ENCODE measurements around the gene TXNL4A.
"Not testable (repeated sequence)": the region's sequence is repeated elsewhere in the genome, so short reads cannot be mapped to it uniquely, and the experiment has no call there.

Gene TXNL4A

DNA sequence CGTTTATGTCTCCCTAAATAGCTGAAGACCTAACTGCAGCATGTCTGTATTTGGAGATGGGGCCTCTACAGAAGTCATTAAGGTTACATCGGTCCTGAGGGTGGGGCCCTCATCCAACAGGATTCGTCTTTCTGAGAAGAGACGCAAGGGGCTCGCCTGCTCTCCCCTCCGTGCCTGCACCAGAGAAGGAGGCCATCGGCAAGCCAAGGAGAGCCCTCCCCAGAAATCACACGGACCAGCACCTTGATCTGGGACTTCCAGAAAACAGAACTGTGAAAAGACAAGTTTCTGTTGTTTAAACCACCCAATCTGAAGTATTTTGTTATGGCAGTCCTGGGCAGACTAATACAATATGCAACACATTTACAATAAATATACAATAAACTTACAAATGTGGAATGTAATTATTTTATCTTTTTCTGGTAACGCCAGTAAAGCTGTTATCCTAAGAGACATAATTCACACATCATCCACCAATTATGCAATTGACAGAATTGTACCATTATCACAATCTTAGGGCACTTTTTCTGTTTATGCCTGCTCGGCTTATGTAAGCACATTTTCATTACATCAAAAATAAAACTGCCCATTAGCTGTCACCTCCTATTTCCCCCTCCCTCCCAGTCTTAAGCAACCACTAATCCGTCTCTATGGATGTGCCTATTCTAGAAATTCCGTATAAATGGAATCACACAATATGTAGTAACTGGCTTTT lies 17.8 kb downstream of the TXNL4A start:
- DNase-seq: no peak
- intact Hi-C loops (cut with DNase I): no loop called here

DNA sequence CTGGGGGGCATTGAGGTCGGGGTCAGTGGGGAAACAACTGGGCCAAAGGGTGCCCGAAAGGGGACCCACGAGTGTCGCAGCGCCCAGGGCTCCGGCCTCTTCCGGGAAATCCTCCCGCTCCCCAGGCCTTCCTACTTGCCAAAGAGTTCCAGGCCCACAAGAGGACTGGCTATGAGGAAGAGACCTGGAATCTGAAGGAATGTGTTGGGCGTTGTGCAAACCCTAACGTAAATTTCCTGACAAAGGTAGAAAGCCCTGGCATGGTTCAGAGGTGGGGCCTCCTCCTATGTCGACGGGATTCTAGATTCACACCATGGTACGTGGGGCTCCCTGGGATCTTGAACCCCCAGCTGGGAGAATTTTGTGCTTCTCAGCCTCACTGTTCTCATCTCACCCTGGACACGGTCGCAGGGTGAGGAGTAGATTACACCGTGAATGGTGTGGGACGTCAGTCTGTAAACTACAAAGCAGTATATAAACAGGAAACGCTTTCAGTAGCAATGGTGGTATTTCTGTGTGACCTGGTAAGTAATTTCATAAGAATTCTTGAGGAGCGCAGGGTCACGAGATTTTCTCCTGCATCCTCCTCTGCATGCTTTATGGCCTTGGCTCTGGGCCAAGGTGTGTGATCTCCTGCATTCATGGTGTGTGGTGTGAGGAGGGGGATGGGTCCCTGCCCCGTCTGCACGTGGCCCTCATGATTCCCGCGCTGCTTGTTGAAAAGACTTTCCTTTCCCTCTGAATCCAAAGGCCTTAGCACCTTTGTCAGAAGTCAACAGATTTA lies 23.1 kb downstream of the TXNL4A start:
- intact Hi-C loops (cut with DNase I): no loop called here
- peak in 2 of 10 donors; percentile 76 to 84 for DNase-seq

DNA sequence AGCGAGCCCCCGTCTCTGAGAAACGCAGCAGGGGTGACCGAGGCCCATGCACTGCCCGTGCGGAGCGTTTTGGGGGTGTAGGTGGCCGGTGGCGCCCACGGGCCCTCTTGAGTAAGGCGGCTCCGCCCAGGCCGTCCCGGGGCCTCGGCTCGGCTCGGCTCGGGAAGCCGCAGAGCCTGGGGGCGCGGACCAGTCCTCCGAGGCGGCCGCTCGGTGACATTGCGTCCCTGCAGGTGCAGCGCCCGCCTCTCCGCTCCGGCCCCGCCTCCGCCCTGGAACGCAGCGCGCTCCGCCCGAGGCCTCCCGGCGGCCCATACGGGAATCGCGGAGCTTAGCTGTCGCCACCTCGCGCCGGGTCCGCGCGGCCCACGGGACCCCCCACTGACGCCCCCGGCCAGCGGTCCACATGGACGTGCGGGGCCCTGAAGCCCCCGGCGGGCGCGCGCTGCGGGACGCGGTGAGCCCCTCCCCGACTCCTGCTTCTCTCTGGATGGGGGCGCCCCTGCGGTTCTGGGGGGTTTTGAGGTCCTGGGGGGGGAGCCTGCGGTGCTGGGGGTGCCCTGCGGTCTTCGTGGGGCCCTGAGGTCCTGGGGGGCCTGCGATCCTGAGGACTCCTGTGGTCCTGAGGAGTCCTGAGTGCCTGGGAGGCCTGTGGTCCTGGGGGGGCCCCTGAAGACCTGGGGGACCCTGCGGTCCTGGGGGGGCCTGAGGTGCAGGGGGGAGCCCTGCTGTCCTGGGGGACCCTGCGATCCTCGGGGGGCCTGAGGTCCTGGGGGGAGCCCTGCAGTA lies 23.8 kb downstream of the TXNL4A start, which contains the start of gene HSBP1L1:
Gene HSBP1L1 (plus strand): TSS at position 314 of the 789 bp plus-strand sequence. CDS start 93 bp downstream, at position 407.
- DNase-seq: peak in 5 of 10 donors; percentile 49 to 93 (median 89)

DNA sequence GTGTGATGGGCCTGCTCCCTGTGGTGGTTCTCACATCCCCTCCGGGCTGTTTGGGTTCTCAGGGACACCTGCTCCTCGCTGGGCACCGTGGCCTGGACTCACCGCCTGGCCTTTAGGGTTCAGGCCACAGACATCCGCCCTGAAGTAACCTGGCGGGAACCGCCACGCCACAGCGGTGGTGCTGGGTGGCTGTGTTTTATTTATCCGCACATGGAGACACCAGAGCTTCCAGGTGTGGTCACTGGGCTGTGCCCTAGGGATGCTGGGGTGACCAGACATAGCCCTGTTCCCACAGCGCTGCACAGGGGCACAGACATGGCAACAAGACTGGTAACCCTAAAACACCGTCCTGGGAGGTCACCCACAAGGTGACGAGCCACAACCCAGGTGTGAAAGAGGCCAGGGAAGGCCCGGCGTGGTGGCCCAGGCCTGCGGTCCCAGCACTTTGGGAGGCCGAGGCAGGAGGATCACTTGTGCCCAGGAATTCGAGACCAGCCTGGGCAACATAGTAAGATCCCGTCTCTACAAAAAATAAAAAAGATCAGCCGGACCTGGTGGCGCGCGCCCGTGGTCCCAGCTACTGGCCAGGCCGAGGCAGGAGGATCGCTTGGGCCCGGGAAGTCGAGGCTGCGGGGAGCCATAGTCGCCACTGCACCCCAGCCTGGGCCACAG lies 24.6 kb downstream of the TXNL4A start:
- DNase-seq: peak in 2 of 10 donors; percentile 77 to 84
- intact Hi-C loops (cut with DNase I): no loop called here

More for the DNA sequence above, 23.8 kb downstream of the TXNL4A start, which contains the start of gene HSBP1L1:
- intact Hi-C loops (cut with DNase I): no loop called here

DNA sequence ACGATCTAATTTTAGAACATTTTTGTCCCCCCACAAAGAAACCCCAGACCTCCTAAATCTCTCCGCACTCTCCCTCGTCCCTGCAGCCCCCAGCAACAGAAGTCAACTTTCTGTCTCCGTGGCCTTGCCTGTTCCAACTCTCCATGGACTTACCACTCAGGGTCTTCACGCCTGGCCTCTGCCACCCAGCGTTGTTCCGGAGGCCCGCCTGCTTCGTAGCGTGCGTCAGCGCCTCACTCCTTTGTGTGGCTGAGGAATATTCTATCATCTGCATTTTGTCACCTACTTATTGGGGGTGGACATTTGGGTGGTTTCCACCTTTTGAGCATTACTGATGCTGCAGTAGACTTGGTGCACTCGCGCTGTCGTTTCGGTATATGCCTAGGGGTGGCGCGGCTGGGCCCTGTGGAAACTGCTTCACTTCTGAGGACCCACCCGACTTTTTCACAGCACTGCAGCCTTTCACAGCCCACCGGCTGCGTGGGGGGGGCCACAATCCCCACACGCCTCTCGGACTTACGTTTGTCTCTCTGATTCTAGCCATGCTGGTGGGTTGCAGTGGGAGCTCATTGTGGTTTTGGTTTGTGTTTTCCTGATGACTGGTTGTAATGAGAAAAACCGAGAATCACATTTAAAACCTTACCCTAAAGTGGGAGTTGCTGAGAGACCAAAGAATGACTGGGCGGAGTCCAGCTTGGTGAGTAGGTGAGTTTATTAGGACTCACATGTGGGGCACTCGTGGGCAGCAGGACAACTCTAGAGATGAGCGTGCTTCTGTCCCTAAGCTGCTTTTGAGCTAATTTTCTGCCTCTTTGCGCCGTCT lies 25.3 kb downstream of the TXNL4A start:
- intact Hi-C loops (cut with DNase I): no loop called here
- DNase-seq: peak in 5 of 10 donors; percentile 51 to 93 (median 82)

DNA sequence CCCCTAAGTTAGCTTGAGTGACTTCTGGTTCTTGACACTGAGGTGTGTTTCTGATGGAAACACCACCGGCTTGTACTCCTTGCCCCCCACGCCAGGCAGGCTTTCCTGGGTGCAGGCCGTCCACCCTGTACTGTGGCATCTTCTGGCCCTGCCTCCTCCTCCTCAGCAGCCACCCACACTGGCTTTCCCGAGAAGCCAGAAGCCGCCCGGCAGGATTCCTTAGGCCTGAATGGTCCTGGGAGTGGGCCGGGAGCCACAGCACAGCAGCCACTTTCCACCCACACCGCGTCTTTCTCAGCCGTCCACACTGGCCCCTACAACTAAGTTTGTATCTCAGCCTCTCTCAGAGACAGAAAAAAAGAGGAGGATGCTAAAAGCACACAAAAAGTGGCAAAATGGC lies 26.1 kb downstream of the TXNL4A start:
- DNase-seq: peak in 2 of 10 donors; percentile 86 to 91

DNA sequence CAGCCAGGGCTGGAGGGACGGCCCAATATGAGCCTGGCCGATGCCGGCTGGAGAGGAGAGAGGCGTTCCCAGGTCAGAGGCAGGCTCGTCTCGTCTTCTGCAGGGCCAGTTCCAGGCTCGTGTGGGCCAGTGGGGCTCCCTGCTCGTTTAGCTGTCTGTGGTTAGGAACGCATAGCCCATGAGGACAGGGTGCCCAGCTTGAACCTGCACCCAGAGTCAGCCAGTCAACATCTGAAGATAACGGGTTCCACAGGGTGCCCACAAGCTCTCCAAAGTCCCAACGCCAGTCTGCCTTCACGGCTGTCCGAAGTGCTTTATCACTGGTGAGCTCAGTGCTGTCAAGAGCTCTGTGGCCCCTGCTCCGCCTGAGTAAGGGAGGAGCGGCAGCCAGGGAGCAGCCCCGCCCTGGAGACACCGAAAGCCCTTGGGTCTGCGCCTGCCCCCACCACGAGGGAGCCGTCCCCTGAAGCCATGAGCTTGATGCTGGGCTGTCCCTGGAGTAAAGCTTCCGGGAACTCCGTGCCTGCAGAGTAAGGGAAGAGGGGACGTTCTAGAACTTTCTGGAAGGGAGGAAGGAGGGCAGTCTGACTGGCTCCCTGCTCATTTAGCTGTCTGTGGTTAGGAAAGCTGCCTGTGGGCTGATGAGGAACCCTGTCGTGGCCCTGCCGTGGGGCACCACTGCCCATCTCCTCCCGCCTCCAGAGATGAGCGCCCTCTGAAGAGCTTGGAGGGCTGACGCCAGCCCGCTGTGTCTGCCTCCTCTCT lies 26.7 kb downstream of the TXNL4A start:
- intact Hi-C loops (cut with DNase I): no loop called here
- DNase-seq: peak in 1 of 10 donors; percentile 78

More for the DNA sequence above, 26.1 kb downstream of the TXNL4A start:
- intact Hi-C loops (cut with DNase I): no loop called here

DNA sequence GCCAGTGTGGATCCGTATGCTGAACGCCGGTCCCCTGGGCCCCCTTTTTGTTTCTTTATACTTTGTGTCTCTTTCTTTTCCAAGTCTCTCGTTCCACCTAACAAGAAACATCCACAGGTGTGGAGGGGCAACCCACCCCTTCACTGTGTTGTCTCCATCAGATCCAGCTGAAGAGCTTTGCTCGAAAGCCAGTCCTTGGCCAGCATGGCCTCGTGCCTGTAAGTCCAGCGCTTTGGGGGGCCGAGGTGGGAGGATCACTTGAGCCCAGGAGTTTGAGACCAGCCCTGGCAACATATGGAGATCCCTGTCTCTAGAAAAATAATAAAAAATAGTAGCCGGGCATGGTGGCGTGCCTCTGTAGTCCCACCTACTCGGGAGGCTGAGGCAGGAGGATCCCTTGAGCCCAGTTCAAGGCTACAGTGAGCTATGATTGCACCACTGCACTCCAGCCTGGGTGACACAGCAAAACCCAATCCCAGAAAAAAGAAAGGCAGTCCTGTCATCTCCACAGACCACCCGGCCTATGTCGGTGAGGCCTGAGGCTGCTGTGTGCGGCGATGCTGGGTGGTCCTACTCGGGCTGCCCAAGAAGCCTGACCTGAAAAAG lies 27.3 kb downstream of the TXNL4A start:
- intact Hi-C loops (cut with DNase I): no loop called here
- DNase-seq: peak in 1 of 10 donors; percentile 73

DNA sequence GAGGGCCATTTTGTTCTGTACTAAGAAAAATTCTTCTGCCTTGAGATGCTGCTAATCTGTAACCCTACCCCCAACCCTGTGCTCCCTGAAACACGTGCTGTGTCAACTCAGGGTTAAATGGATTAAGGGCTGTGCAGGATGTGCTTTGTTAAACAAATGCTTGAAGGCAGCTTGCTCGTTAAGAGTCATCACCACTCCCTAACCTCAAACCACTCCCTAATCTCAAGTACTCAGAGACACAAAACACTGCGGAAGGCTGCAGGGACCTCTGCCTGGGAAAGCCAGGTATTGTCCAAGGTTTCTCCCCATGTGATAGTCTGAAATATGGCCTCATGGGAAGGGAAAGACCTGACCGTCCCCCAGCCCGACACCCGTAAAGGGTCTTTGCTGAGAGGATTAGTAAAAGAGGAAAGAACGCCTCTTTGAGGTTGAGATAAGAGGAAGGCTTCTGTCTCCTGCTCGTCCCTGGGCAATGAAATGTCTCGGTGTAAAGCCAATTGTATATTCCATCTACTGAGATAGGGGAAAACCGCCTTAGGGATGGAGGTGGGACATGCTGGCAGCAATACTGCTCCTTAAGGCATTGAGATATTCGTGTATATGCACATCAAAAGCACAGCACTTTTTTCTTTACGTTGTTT lies 28.1 kb downstream of the TXNL4A start:
- DNase-seq; intact Hi-C loops (cut with DNase I): not testable (repeated sequence)

DNA sequence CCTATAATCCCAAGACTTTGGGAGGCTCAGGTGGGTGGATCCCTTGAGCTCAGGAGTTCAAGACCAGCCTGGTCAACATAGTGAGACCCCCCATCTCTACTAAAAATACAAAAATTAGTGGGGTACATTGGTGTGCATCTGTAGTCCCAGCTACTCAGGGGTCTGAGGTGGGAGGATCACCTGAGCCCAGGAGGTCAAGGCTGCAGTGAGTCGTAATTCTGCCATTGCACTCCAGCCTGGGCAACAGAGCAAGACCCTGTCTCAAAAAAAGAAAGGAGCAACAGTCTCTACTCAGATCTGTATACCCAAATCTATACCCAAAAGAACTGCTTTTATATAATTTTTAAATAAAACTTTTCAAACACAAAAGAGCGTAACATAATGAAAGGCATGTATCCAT lies 29.4 kb downstream of the TXNL4A start:
- intact Hi-C loops (cut with DNase I): no loop called here
- DNase-seq: peak in 1 of 10 donors; percentile 24

DNA sequence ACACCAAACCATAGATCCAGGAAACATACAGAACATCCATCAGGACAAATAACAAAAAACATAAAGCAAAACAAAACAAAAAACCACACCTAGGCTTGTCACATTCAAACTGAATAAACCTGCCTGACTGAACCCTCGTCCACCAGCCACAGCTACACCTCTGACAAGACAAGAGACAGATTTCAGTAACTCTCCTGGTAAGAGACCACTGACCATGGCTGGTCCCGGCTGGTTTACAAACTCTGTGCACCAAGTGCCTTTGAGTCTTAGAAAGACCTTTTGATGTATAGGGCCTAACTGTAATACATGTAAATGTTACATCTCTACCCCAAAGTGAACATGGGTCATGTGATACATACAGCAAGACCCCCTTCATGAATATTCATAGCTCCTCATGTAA lies 32.1 kb downstream of the TXNL4A start:
- intact Hi-C loops (cut with DNase I): no loop called here
- DNase-seq: peak in 2 of 10 donors; percentile 36 to 58

DNA sequence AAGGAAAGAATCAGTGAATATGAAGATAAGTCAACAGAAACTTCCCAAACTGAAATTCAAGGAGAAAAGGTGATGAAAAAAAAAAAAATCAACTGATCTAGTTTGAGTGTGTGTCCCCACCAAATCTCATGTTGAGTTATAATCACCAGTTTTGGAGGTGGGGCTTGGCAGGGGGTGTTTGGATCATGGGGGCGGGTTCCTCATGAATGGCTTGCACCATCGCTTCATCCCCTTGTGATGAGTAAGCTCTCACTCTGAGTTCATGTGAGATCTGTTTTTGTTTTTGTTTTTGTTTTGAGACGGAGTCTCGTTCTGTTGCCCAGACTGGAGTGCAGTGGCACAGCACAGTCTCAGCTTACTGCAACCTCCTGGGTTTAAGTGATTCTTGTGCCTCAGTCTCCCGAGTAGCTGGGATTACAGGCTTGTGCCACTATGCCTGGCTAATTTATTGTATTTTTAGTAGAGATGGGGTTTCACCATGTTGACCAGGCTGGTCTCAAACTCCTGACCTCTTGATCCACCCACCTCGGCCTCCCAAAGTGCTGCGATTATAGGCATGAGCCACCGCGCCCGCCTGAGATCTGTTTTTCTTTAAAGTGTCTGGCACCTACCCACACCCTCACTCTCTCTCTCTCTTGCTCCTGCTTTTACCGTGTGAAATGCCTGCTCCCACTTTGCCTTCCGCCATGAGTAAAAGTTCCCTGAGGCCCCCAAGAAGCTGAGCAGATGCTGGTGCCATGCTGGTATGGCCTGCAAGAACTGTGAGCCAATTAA lies 32.9 kb downstream of the TXNL4A start:
- intact Hi-C loops (cut with DNase I): no loop called here
- DNase-seq: peak in 2 of 10 donors; percentile 11 to 35

DNA sequence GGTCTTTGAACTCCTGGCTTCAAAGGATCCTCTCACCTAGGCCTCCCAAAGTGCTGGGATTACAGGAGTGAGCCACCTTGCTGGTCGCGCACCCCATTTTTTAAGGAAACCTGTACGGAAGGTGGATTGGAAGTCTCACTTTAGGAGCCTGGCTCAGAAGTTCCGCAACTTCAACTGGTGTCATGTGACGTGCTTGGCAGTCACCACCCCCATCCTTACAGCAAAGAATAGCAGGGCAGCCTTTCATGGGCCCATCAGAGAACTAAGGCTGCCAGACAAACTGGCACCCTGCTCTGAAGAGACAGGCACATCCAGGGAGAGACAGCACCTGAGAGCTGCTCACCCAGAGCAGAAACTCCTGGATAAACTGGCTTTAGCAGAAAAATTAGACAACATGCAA lies 33.6 kb downstream of the TXNL4A start:
- intact Hi-C loops (cut with DNase I): loop anchor here (5.0 kb wide), 1 partner anchor 33 kb away; the partner anchor contains the start of gene TXNL4A
- peak in 2 of 10 donors; percentile 75 to 77 for DNase-seq

DNA sequence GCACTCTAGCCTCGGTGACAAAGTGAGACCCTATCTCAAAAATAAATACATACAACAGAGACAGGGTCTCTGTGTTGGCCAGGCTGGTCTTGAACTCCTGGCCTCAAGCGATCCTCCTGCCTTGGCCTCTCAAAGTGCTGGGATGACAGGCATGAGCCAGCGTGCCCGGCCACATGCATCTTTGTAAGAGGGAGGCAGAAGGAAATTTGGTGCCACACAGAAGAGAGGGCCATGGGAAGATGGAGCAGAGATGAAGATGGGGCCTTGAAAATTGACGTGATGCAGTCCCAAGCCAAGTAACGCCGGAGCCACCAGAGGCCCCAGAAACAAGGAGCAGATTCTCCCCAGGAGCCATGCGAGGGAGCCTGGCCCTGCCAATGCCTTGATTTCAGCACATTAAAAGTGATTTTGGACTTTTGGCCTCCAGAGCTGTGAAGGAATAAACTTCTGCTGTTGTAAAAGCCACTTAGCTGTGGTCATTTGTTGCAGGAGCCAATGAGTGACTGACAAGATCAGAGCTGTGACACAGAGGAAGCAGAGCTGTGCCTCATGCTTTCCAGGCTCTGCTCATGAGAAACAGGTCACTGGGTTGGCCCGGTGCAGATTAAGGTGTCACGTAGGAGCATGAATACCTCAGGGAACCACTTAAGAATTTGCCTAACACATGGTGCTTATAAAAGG lies 34.3 kb downstream of the TXNL4A start:
- intact Hi-C loops (cut with DNase I): loop anchor here (5.0 kb wide), 1 partner anchor 33 kb away; the partner anchor contains the start of gene TXNL4A
- DNase-seq: peak in 2 of 10 donors; percentile 26 to 70

DNA sequence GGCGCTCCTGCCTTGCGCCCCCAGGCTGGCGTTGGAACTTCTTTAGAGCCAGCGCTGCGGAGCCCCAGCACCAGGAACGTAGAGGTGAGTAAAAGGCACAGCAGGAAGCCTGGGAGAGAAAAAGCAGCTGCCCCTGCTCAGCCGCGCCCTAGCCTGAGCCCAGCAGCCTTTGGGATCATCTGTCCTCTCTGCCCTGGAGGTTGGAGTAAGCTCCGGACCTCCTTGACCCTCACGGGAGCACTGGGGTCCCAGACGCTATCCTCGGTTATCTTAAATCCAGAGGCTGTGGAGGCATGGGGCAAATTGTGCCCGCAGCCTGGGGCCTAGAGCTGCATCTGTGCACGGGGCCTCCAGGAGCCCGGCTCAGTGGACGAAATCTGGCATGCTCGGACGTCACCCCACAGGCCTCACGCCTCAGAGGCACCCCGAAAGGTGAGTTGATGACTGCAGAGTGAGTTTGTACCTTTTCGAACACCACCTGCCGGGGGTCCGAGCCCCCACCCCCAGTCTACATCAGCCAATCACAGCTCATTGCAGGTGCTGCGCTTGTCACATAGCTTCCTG lies 35.3 kb downstream of the TXNL4A start:
- DNase-seq: peak in 2 of 10 donors; percentile 76 to 82

More for the DNA sequence above, 35.3 kb downstream of the TXNL4A start:
- intact Hi-C loops (cut with DNase I): loop anchor here (5.0 kb wide), 1 partner anchor 34 kb away; the partner anchor contains the start of gene TXNL4A
